Gastroesophageal sphincter (tissue), 4 donors: ENCODE data around the gene PLEKHD1. TPM values are rescaled to one million over a fixed set of nuclear protein-coding genes. Genes with fewer than 3 reads are reported as not detected.
A peak's percentile ranks its signal among the peaks of the same experiment; 100 is the strongest.

Experiments
- ATAC-seq: fragments of 150-250 bp; one replicate; pipeline ENCODE4 v1.9.1; 2016; ENCODE audit warnings: mild to moderate bottlenecking, moderate library complexity
- H3K27ac ChIP-seq, 4 donors: fragments of 200-600 bp; sonication (generic) in 3 of 4; 1 replicate in 3 of 4; 2 replicates in 1 of 4; pipeline ENCODE4 v1.5.1; 2016 to 2019
- H3K27me3 ChIP-seq: fragments of 200-600 bp; sonication (generic); one replicate; pipeline ENCODE4 v1.5.1; 2019
- H3K36me3 ChIP-seq, 2 donors: fragments of 200-600 bp; sonication (generic); one replicate each; pipeline ENCODE4 v1.5.1; 2019; ENCODE audit warnings: control low read depth in 1 of 2
- H3K4me1 ChIP-seq, 3 donors: fragments of 200-600 bp; sonication (generic); 1 replicate in 2 of 3; 2 replicates in 1 of 3; pipeline ENCODE4 v1.5.1; 2016 to 2019; ENCODE audit warnings: control low read depth in 2 of 3
- H3K4me3 ChIP-seq, 2 donors: fragments of 200-600 bp; sonication (generic); one replicate each; pipeline ENCODE4 v1.5.1; 2019; ENCODE audit warnings: mild to moderate bottlenecking in 1 of 2, moderate library complexity in 1 of 2
- H3K9me3 ChIP-seq, 3 donors: fragments of 200-600 bp; sonication (generic); one replicate each; pipeline ENCODE4 v1.5.1; 2017 to 2019; ENCODE audit warnings: control low read depth in 2 of 3
- EP300 ChIP-seq: sonication (generic); formaldehyde crosslinking; IDR thresholded peaks from one replicate; pipeline ENCODE4 v1.6.1; 2017; ENCODE audit warnings: antibody characterized with exemption, mild to moderate bottlenecking
- POLR2A ChIP-seq, 2 donors: fragments of 450-650 bp; IDR thresholded peaks; one replicate each; pipeline ENCODE4 v1.6.1; 2017; ENCODE audit warnings: antibody characterized with exemption in 2 of 2, mild to moderate bottlenecking in 2 of 2, moderate library complexity in 1 of 2
- POLR2AphosphoS5 ChIP-seq: sonication (generic); formaldehyde crosslinking; IDR thresholded peaks from one replicate; pipeline ENCODE4 v1.6.1; 2017; ENCODE audit warnings: antibody characterized with exemption
- WGBS, 2 donors: methylation state at CpG; one replicate each; pipeline ENCODE4 v1.1.5; 2018; ENCODE audit warnings: low coverage in 1 of 2; 5-methylcytosine and 5-hydroxymethylcytosine counted together
- total RNA-seq, 4 donors: library from RNA; depleted of rRNA; stranded (reverse); fragments of >200 nt; gene quantifications; one replicate each; pipeline ENCODE4 v1.1.0, GENCODE V29; 2016
- TF ChIP-seq, protein P1 (sequence below), 4 experiments: fragments of 200-600 bp in 2 of 4; fragments of 450-650 bp in 2 of 4; sonication (generic) in 1 of 4; IDR thresholded peaks; one replicate each; pipeline ENCODE4 v1.5.1; 2017 to 2019; ENCODE audit warnings: antibody characterized with exemption in 4 of 4, mild to moderate bottlenecking in 2 of 4, moderate library complexity in 2 of 4

PLEKHD1 gene
- total RNA-seq, 4 donors from 2014 or later = 0.08 to 0.16 TPM; not detected in 2

DNA sequence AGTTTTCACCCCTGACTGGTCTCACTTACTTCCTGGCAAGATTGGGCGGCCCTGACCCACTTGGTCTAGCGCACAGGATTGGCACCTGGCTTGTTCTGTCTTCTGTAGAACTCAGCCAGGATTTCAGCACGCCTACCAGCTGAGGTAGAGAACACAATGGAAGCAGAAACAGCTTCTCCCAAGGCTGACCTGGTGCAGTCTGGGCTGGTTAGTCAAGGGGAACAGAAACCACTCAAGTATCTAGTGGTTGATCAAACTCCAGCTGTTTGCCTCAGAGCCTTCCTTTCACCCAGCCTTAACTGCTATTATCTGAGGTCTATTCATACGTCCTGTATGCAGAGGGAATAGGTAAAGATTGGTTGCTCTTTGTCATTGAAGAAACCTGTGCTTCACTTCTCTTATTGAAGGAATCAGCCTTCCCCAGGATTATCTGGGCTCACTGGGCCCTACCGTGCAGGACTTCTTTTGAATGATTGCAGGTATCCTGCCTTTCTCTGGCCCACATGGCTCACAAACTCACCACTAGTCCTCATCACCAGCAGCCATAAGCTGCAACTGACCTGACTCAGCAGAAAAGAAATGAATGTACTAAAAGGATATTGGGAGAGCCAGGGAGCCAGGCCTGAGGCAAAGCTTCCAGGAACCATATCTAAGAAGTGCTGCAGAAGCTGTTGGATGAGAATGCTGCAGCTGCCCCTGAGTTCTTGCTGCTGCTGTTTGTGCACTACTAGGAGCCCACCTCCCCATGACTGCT is 2.5 kb upstream of the PLEKHD1 start:
- WGBS, 2 donors = 87 to 90% methylated on average over 4 of the region's 5 CpGs
- Histone ChIP-seq H3K27me3 (peaks cover 59% of the 10 kb centered on the region), H3K4me3 (no peak overlapping the region), H3K9me3 (no peaks in the 10 kb centered on the region), H3K27ac (no peak overlapping the region), H3K36me3 (no peaks in the 10 kb centered on the region), H3K4me1 (peaks cover 0 to 24% (median 15%) of the 10 kb centered on the region in 3 donors)
- no peak for ATAC-seq
- TF ChIP-seq, protein P1, sequence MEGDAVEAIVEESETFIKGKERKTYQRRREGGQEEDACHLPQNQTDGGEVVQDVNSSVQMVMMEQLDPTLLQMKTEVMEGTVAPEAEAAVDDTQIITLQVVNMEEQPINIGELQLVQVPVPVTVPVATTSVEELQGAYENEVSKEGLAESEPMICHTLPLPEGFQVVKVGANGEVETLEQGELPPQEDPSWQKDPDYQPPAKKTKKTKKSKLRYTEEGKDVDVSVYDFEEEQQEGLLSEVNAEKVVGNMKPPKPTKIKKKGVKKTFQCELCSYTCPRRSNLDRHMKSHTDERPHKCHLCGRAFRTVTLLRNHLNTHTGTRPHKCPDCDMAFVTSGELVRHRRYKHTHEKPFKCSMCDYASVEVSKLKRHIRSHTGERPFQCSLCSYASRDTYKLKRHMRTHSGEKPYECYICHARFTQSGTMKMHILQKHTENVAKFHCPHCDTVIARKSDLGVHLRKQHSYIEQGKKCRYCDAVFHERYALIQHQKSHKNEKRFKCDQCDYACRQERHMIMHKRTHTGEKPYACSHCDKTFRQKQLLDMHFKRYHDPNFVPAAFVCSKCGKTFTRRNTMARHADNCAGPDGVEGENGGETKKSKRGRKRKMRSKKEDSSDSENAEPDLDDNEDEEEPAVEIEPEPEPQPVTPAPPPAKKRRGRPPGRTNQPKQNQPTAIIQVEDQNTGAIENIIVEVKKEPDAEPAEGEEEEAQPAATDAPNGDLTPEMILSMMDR (IDR thresholded peaks at IDR 0.05) = no peak
- TF ChIP-seq EP300 (no peak), POLR2A (IDR thresholded peaks at IDR 0.05) (no peak), POLR2AphosphoS5 (no peak)

DNA sequence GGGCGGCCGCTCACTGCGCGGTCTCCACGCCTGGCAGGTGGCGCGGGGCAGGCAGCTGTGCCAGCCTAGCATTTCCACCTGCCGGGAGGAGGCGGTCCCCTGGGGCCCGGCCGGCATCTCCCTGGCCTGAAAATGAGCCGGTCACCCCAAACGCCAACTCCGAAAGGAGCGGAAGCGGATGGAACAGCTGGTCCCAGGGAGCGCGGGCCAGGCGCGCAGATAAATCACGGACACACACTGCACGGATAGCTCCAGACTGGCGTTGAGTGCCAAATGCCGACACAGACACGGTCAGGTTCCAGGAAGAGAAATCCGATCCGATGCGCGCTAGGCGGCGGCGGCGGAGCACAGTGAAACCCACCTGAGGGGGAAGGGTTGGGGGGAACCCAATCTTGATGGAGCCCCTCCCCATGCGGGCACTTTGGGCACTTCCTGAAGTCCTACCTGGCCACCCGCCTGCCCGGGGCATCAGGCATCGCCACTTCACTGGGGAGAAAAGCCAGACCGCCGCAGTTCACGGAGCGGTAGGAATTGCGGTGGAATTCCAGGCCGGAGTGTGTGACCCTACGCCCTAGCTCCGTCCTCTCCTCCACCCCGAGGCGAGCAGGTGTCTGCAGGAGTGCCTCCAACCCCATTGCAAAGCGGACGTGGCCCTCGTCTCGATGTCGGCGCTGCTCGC is 624 bp upstream of the PLEKHD1 start:
- Histone ChIP-seq H3K9me3 (no peaks in the 10 kb centered on the region), H3K27ac (no peak overlapping the region), H3K4me1 (peaks cover 0 to 24% (median 15%) of the 10 kb centered on the region in 3 donors), H3K4me3 (peak overlapping the region in 1 of 2 donors; percentile 46), H3K36me3 (no peaks in the 10 kb centered on the region), H3K27me3 (peaks cover 79% of the 10 kb centered on the region)
- ATAC-seq = peak; percentile 59
- TF ChIP-seq EP300 = no peak
- TF ChIP-seq, protein P1 (IDR thresholded peaks at IDR 0.05) = no peak
- TF ChIP-seq POLR2A (IDR thresholded peaks at IDR 0.05) = no peak
- TF ChIP-seq POLR2AphosphoS5 = no peak
- 2% methylated on average over 16 of the region's 54 CpGs; no CpG with 5 or more reads in 1 of the 2 donors for WGBS, 2 donors

DNA sequence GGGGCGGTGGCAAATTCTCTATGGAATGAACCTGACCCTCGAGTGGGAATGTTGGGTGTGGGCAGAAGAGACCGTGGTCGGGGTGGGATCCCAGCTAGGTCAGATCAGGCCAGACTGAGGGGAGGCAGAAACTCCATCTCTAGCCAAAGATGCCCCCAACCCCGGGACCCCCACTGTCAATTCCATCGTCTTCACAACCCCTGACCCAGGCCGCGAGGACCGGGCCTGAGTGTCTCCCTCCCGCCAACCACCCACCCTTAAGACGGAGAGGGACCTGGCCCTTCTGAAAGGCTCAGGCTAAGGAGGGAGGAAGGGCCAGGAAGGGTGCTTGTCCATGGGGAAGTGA is 760 bp downstream of the PLEKHD1 start:
- Histone ChIP-seq H3K4me3 (no peak overlapping the region), H3K9me3 (no peaks in the 10 kb centered on the region), H3K4me1 (peaks cover 0 to 24% (median 15%) of the 10 kb centered on the region in 3 donors), H3K36me3 (no peaks in the 10 kb centered on the region), H3K27ac (no peak overlapping the region), H3K27me3 (peaks cover 82% of the 10 kb centered on the region)
- ATAC-seq = no peak
- no peak for TF ChIP-seq EP300
- TF ChIP-seq POLR2A (IDR thresholded peaks at IDR 0.05) = no peak
- TF ChIP-seq, protein P1 (IDR thresholded peaks at IDR 0.05) = no peak
- TF ChIP-seq POLR2AphosphoS5 = no peak
- WGBS, 2 donors = no CpG with 5 or more reads among the region's 11 CpGs

DNA sequence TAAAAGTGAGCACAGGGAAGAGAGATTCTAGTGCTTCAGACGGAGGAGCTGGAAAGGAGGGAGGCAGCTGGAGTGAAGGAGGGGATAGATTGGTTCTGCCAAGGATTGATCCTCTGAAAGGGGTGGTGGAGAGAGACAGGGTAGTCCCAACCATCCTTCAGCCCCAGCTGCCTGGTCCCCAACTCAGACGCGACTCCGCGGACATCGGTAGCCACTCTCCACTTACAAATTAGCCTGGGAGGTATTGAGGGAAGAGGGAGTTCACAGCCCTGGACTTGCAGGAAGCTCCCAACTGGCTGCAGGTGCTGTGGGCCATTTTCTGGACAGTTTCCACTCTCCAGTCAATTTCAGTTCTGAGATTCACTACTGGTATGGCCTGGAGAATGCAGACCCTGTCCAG is 1.2 kb downstream of the PLEKHD1 start:
- Histone ChIP-seq H3K9me3 (no peaks in the 10 kb centered on the region), H3K4me3 (no peak overlapping the region), H3K27ac (no peak overlapping the region), H3K27me3 (peaks cover 78% of the 10 kb centered on the region), H3K36me3 (no peaks in the 10 kb centered on the region), H3K4me1 (peaks cover 0 to 24% (median 15%) of the 10 kb centered on the region in 3 donors)
- no peak for ATAC-seq
- TF ChIP-seq, protein P1 (IDR thresholded peaks at IDR 0.05) = no peak
- no peak for TF ChIP-seq POLR2A (IDR thresholded peaks at IDR 0.05)
- TF ChIP-seq POLR2AphosphoS5 = no peak
- TF ChIP-seq EP300 = no peak
- 83 to 96% methylated on average over 6 of the region's 6 CpGs for WGBS, 2 donors

DNA sequence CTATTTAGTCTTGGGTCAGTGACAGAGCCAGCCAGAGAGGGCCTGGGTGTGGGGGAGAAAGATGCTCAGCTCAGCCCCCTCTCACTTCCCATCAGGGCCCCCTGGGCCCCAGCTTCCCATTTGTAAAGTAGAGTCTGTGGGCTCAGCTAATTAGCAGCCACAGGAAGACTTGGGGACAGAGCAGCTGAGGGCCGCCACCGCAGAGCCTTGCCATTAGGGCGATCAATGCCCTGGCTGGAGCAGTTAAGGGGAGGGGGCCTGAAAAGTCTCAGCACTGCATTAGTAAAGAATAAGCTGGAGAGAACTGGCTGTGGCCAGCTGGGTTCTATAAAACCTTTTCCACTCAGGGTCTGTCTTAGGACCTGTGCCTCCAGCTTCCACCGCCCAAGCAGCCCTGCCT is 2.7 kb downstream of the PLEKHD1 start:
- no peaks in the 10 kb centered on the region for H3K9me3 ChIP-seq
- H3K27ac ChIP-seq = no peak overlapping the region
- H3K4me3 ChIP-seq = no peak overlapping the region
- H3K4me1 ChIP-seq = peaks cover 0 to 24% (median 15%) of the 10 kb centered on the region in 3 donors
- no peak for TF ChIP-seq EP300
- no peak for TF ChIP-seq POLR2A (IDR thresholded peaks at IDR 0.05)
- TF ChIP-seq POLR2AphosphoS5 = no peak
- TF ChIP-seq, protein P1 (IDR thresholded peaks at IDR 0.05) = no peak
- H3K27me3 ChIP-seq = peaks cover 72% of the 10 kb centered on the region
- 93% methylated on average over 3 of the region's 4 CpGs; no CpG with 5 or more reads in 1 of the 2 donors for whole genome bisulfite sequencing, 2 donors
- no peaks in the 10 kb centered on the region for H3K36me3 ChIP-seq
- no peak for ATAC-seq
